B cell (primary cell): ENCODE data around the gene FNDC11.

Experiments used
- EZH2 ChIP-seq: IDR thresholded peaks from 2 replicates; pipeline ENCODE4 v1.6.1; 2012; ENCODE audit warnings: borderline replicate concordance, low read depth, mild to moderate bottlenecking, moderate library complexity, low read length; ENCODE audit not compliant: insufficient read depth, poor library complexity, severe bottlenecking
- TF ChIP-seq, protein P1 (sequence below): fragments of 200-600 bp; IDR thresholded peaks from one replicate; pipeline ENCODE4 v1.8.0; 2022; ENCODE audit warnings: antibody characterized with exemption, mild to moderate bottlenecking

DNA sequence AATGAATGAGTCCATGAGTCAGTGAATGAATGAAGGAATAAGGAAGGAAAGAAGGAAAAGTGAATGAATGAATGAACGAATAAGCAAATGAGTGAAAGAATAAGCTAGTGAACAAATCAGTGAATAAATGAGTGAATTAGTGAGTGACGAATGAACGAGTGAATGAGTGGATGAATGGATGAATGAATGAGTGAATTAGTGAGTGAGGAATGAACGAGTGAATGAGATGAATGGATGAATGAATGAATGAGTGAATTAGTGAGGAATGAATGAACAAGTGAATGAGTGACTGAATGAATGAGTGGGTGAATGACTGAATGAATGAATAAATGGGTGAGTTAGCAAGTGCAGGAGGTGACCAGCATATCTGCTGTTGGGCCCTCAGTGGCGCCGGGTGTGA, 10.2 kb upstream of the FNDC11 start:
- TF ChIP-seq, protein P1, sequence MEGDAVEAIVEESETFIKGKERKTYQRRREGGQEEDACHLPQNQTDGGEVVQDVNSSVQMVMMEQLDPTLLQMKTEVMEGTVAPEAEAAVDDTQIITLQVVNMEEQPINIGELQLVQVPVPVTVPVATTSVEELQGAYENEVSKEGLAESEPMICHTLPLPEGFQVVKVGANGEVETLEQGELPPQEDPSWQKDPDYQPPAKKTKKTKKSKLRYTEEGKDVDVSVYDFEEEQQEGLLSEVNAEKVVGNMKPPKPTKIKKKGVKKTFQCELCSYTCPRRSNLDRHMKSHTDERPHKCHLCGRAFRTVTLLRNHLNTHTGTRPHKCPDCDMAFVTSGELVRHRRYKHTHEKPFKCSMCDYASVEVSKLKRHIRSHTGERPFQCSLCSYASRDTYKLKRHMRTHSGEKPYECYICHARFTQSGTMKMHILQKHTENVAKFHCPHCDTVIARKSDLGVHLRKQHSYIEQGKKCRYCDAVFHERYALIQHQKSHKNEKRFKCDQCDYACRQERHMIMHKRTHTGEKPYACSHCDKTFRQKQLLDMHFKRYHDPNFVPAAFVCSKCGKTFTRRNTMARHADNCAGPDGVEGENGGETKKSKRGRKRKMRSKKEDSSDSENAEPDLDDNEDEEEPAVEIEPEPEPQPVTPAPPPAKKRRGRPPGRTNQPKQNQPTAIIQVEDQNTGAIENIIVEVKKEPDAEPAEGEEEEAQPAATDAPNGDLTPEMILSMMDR, result no peak
- no peak for TF ChIP-seq EZH2
